Thoracic aorta (tissue), 2 donors: ENCODE results near the gene SLC29A1. TPM values are rescaled to one million over a fixed set of nuclear protein-coding genes. Genes with fewer than 3 reads are reported as not detected.

Source experiments
- ATAC-seq: fragments of 150-250 bp; one replicate; pipeline ENCODE4 v1.8.0; 2017; ENCODE audit warnings: low read depth; ENCODE audit not compliant: insufficient number of reproducible peaks, low FRiP score
- DNase-seq: peaks from one replicate; pipeline ENCODE4 v3.0.0-alpha.2; 2020; ENCODE audit warnings: low spot score
- H3K27ac ChIP-seq, 2 donors: fragments of 200-600 bp; sonication (generic); 1 replicate in 1 of 2; 2 replicates in 1 of 2; pipeline ENCODE4 v1.5.1; 2016; ENCODE audit warnings: mild to moderate bottlenecking in 2 of 2, moderate library complexity in 2 of 2
- H3K27me3 ChIP-seq: fragments of 200-600 bp; sonication (generic); replicated peaks from 2 replicates; pipeline ENCODE4 v1.6.0; 2016; ENCODE audit warnings: mild to moderate bottlenecking; ENCODE audit not compliant: insufficient read depth
- H3K36me3 ChIP-seq: fragments of 200-600 bp; sonication (generic); one replicate; pipeline ENCODE4 v1.5.1; 2016
- H3K4me1 ChIP-seq, 2 donors: fragments of 200-600 bp; sonication (generic); 1 replicate in 1 of 2; 2 replicates in 1 of 2; pipeline versions ENCODE4 v1.5.1 to v1.6.0; 2016; ENCODE audit warnings: low read depth in 2 of 2, mild to moderate bottlenecking in 1 of 2; ENCODE audit not compliant: control insufficient read depth in 1 of 2
- H3K4me3 ChIP-seq: fragments of 200-600 bp; sonication (generic); 2 replicates; pipeline ENCODE4 v1.5.1; 2016; ENCODE audit warnings: mild to moderate bottlenecking
- H3K9me3 ChIP-seq: fragments of 200-600 bp; sonication (generic); 2 replicates; pipeline ENCODE4 v1.5.1; 2016
- CTCF ChIP-seq: fragments of 200-600 bp; sonication (generic); IDR thresholded peaks from one replicate; pipeline ENCODE4 v1.5.1; 2019; ENCODE audit warnings: antibody characterized with exemption
- total RNA-seq, 2 donors: library from RNA; depleted of rRNA; stranded (reverse); fragments of >200 nt; gene quantifications; one replicate each; pipeline versions ENCODE4 v1.1.0 to v1.2.3, GENCODE V29; 2016

Gene SLC29A1
- total RNA-seq, 2 donors from 2014 or later, result 132 to 172 TPM

GRCh38 chr6:44235269-44235668 lies 11.9 kb downstream of the SLC29A1 start:
- Histone ChIP-seq H3K4me3 (no peak overlapping the region), H3K27me3 (no peaks in the 10 kb centered on the region), H3K36me3 (peaks cover 28% of the 10 kb centered on the region), H3K9me3 (no peaks in the 10 kb centered on the region), H3K4me1 (peaks cover 27 to 63% of the 10 kb centered on the region in 2 donors), H3K27ac (peak overlapping the region; percentile 84 to 96)
- TF ChIP-seq CTCF, result no peak
- no peak for DNase-seq
- ATAC-seq, result no peak

GRCh38 chr6:44235891-44236516 lies 12.6 kb downstream of the SLC29A1 start:
- H3K9me3 ChIP-seq, result no peaks in the 10 kb centered on the region
- peaks cover 21% of the 10 kb centered on the region for H3K36me3 ChIP-seq
- ATAC-seq (no peak), DNase-seq (no peak)
- H3K27me3 ChIP-seq, result no peaks in the 10 kb centered on the region
- no peak for TF ChIP-seq CTCF
- peaks cover 27 to 63% of the 10 kb centered on the region in 2 donors for H3K4me1 ChIP-seq
- peak overlapping the region; percentile 96 to 98 for H3K27ac ChIP-seq
- no peak overlapping the region for H3K4me3 ChIP-seq

GRCh38 chr6:44237021-44237812 lies 13.8 kb downstream of the SLC29A1 start:
- peaks cover 27 to 59% of the 10 kb centered on the region in 2 donors for H3K4me1 ChIP-seq

GRCh38 chr6:44237813-44238433 lies 14.5 kb downstream of the SLC29A1 start:
- H3K4me3 ChIP-seq, result peak overlapping the region; percentile 79
- H3K27me3 ChIP-seq, result no peaks in the 10 kb centered on the region
- ATAC-seq, result peak; percentile 47
- peaks cover 26 to 52% of the 10 kb centered on the region in 2 donors for H3K4me1 ChIP-seq
- H3K27ac ChIP-seq, result peak overlapping the region; percentile 96 to 98
- DNase-seq, result peak; percentile 84
- no peaks in the 10 kb centered on the region for H3K9me3 ChIP-seq
- TF ChIP-seq CTCF, result peak; percentile 98
- H3K36me3 ChIP-seq, result peaks cover 3% of the 10 kb centered on the region

More at GRCh38 chr6:44237021-44237812, 13.8 kb downstream of the SLC29A1 start:
- H3K36me3 ChIP-seq, result peaks cover 10% of the 10 kb centered on the region
- ATAC-seq, result peak; percentile 90
- H3K27ac ChIP-seq, result peak overlapping the region; percentile 96 to 98
- TF ChIP-seq CTCF, result no peak
- H3K9me3 ChIP-seq, result no peaks in the 10 kb centered on the region
- peak; percentile 95 for DNase-seq
- H3K27me3 ChIP-seq, result no peaks in the 10 kb centered on the region
- peak overlapping the region; percentile 79 for H3K4me3 ChIP-seq
